ENCODE data around the gene IRAG1. TPM values are rescaled to one million over a fixed set of nuclear protein-coding genes. Genes with fewer than 3 reads are reported as not detected.

IRAG1 gene
- total RNA-seq, 2 experiments from 2014 or later, result not detected

- no peak for ATAC-seq
These were observed 29.6 kb downstream of the IRAG1 start for GRCh38 chr11:10663990-10664389.

GRCh38 chr11:10663365-10663764 lies 30.2 kb downstream of the IRAG1 start:
- intact Hi-C loops (cut with DNase I, micrococcal nuclease), result no loop called here
- Mint-ChIP-seq H3K27me3 (peaks cover 2% of the 10 kb centered on the region), H3K4me3 (no peak overlapping the region), H3K9me3 (ENCODE audit: low read depth) (no peaks in the 10 kb centered on the region), H3K36me3 (ENCODE audit: low read depth) (no peaks in the 10 kb centered on the region), H3K4me1 (peaks cover 10% of the 10 kb centered on the region), H3K27ac (no peak overlapping the region)
- DNase-seq (no peak), ATAC-seq (no peak)
- CTCF ChIA-PET, result interaction anchor here (0.6 to 6.1 kb wide), 2 partner anchors 9 to 196 kb away, joined by 3 to 30 read pairs; no protein-coding TSS in a partner anchor
- POLR2A ChIA-PET, result no interaction called here

More at GRCh38 chr11:10663990-10664389, 29.6 kb downstream of the IRAG1 start:
- H3K36me3 Mint-ChIP-seq (ENCODE audit: low read depth), result no peaks in the 10 kb centered on the region
- no peak overlapping the region for H3K27ac Mint-ChIP-seq
- H3K4me3 Mint-ChIP-seq, result no peak overlapping the region
- POLR2A ChIA-PET, result no interaction called here
- peaks cover 6% of the 10 kb centered on the region for H3K4me1 Mint-ChIP-seq
- H3K9me3 Mint-ChIP-seq (ENCODE audit: low read depth), result no peaks in the 10 kb centered on the region
- DNase-seq, result no peak
- CTCF ChIA-PET, result interaction anchor here (6.1 kb wide), 1 partner anchor 9 kb away, joined by 30 read pairs; no protein-coding TSS in a partner anchor
- intact Hi-C loops (cut with DNase I, micrococcal nuclease), result no loop called here
- peaks cover 2% of the 10 kb centered on the region for H3K27me3 Mint-ChIP-seq

- Mint-ChIP-seq H3K9me3 (ENCODE audit: low read depth) (no peaks in the 10 kb centered on the region), H3K4me3 (no peak overlapping the region), H3K27me3 (no peaks in the 10 kb centered on the region), H3K36me3 (ENCODE audit: low read depth) (no peaks in the 10 kb centered on the region), H3K27ac (no peak overlapping the region), H3K4me1 (peaks cover 24% of the 10 kb centered on the region)
- ChIA-PET POLR2A (interaction anchor here (0.7 kb wide), 1 partner anchor 46 kb away, joined by 3 read pairs; no protein-coding TSS in a partner anchor), CTCF (interaction anchor here (1.5 kb wide), 1 partner anchor 27 kb away, joined by 4 read pairs; no protein-coding TSS in a partner anchor)
- ATAC-seq (no peak), DNase-seq (no peak)
- intact Hi-C loops (cut with DNase I, micrococcal nuclease), result no loop called here
These were observed 33.2 kb downstream of the IRAG1 start for GRCh38 chr11:10660323-10660722.

GRCh38 chr11:10659339-10660216 lies 34.0 kb downstream of the IRAG1 start:
- Mint-ChIP-seq H3K9me3 (ENCODE audit: low read depth) (no peaks in the 10 kb centered on the region), H3K4me1 (peaks cover 24% of the 10 kb centered on the region), H3K27me3 (no peaks in the 10 kb centered on the region), H3K4me3 (no peak overlapping the region), H3K36me3 (ENCODE audit: low read depth) (no peaks in the 10 kb centered on the region), H3K27ac (no peak overlapping the region)
- POLR2A ChIA-PET, result interaction anchor here (0.7 kb wide), 1 partner anchor 47 kb away, joined by 3 read pairs; no protein-coding TSS in a partner anchor
- intact Hi-C loops (cut with DNase I, micrococcal nuclease), result no loop called here
- ATAC-seq, result peak; percentile 57
- DNase-seq, result peak; percentile 15
- CTCF ChIA-PET, result interaction anchor here (1.5 kb wide), 1 partner anchor 28 kb away, joined by 4 read pairs; no protein-coding TSS in a partner anchor

GRCh38 chr11:10658621-10659338 lies 34.8 kb downstream of the IRAG1 start:
- Mint-ChIP-seq H3K36me3 (ENCODE audit: low read depth) (no peaks in the 10 kb centered on the region), H3K9me3 (ENCODE audit: low read depth) (no peaks in the 10 kb centered on the region), H3K4me1 (peaks cover 24% of the 10 kb centered on the region), H3K4me3 (no peak overlapping the region), H3K27ac (no peak overlapping the region), H3K27me3 (no peaks in the 10 kb centered on the region)
- ChIA-PET POLR2A (no interaction called here), CTCF (interaction anchor here (1.1 to 1.6 kb wide), 2 partner anchors 113 to 252 kb away, joined by 3 read pairs; no protein-coding TSS in a partner anchor)
- no peak for ATAC-seq
- intact Hi-C loops (cut with DNase I, micrococcal nuclease), result no loop called here
- DNase-seq, result no peak

- no peak overlapping the region for H3K4me3 Mint-ChIP-seq
- peak; percentile 33 for DNase-seq
- ATAC-seq, result peak; percentile 72
- H3K9me3 Mint-ChIP-seq (ENCODE audit: low read depth), result no peaks in the 10 kb centered on the region
- intact Hi-C loops (cut with DNase I, micrococcal nuclease), result no loop called here
- H3K4me1 Mint-ChIP-seq, result peaks cover 24% of the 10 kb centered on the region
- H3K36me3 Mint-ChIP-seq (ENCODE audit: low read depth), result no peaks in the 10 kb centered on the region
- POLR2A ChIA-PET, result no interaction called here
- H3K27me3 Mint-ChIP-seq, result no peaks in the 10 kb centered on the region
- peak overlapping the region; percentile 21 for H3K27ac Mint-ChIP-seq
- CTCF ChIA-PET, result interaction anchor here (0.7 to 2.7 kb wide), 4 partner anchors 114 to 251 kb away, joined by 3 to 16 read pairs (median 3); partner anchors contain the start of gene RNF141
These were observed 36.0 kb downstream of the IRAG1 start for GRCh38 chr11:10657308-10658271.

GRCh38 chr11:10655943-10656576 lies 37.5 kb downstream of the IRAG1 start:
- intact Hi-C loops (cut with DNase I, micrococcal nuclease), result loop anchor here in 1 of 2 experiments (2.0 kb wide), 1 partner anchor 79 kb away; no protein-coding TSS in a partner anchor
- no peaks in the 10 kb centered on the region for H3K9me3 Mint-ChIP-seq (ENCODE audit: low read depth)
- no peaks in the 10 kb centered on the region for H3K36me3 Mint-ChIP-seq (ENCODE audit: low read depth)
- no peak for DNase-seq
- no peak overlapping the region for H3K4me3 Mint-ChIP-seq
- H3K27ac Mint-ChIP-seq, result no peak overlapping the region
- peaks cover 24% of the 10 kb centered on the region for H3K4me1 Mint-ChIP-seq
- ATAC-seq, result no peak
- ChIA-PET POLR2A (no interaction called here), CTCF (interaction anchor here (0.6 to 4.1 kb wide), 13 partner anchors 9 to 1551 kb away, joined by 3 to 30 read pairs (median 3); partner anchors contain the start of gene RNF141)
- H3K27me3 Mint-ChIP-seq, result no peaks in the 10 kb centered on the region

GRCh38 chr11:10655227-10655626 lies 38.3 kb downstream of the IRAG1 start:
- H3K4me3 Mint-ChIP-seq, result no peak overlapping the region
- H3K36me3 Mint-ChIP-seq (ENCODE audit: low read depth), result no peaks in the 10 kb centered on the region
- no peak overlapping the region for H3K27ac Mint-ChIP-seq
- intact Hi-C loops (cut with DNase I, micrococcal nuclease), result loop anchor here in 1 of 2 experiments (2.0 kb wide), 1 partner anchor 80 kb away; no protein-coding TSS in a partner anchor
- ChIA-PET CTCF (interaction anchor here (0.7 to 4.5 kb wide), 19 partner anchors 10 to 1288 kb away, joined by 3 to 30 read pairs (median 4); partner anchors contain the start of gene RNF141), POLR2A (no interaction called here)
- no peaks in the 10 kb centered on the region for H3K27me3 Mint-ChIP-seq
- no peaks in the 10 kb centered on the region for H3K9me3 Mint-ChIP-seq (ENCODE audit: low read depth)
- H3K4me1 Mint-ChIP-seq, result peaks cover 24% of the 10 kb centered on the region
- no peak for DNase-seq
- ATAC-seq, result no peak

GRCh38 chr11:10654811-10655150 lies 38.8 kb downstream of the IRAG1 start:
- no peaks in the 10 kb centered on the region for H3K27me3 Mint-ChIP-seq

More at GRCh38 chr11:10654811-10655150, 38.8 kb downstream of the IRAG1 start:
- Mint-ChIP-seq H3K36me3 (ENCODE audit: low read depth) (no peaks in the 10 kb centered on the region), H3K9me3 (ENCODE audit: low read depth) (no peaks in the 10 kb centered on the region), H3K27ac (no peak overlapping the region), H3K4me1 (peaks cover 23% of the 10 kb centered on the region), H3K4me3 (no peak overlapping the region)
- CTCF ChIA-PET, result interaction anchor here (0.6 to 4.5 kb wide), 17 partner anchors 11 to 1288 kb away, joined by 3 to 30 read pairs (median 5); partner anchors contain the start of gene RNF141
- DNase-seq (no peak), ATAC-seq (no peak)
- intact Hi-C loops (cut with DNase I, micrococcal nuclease), result loop anchor here (1.0 to 2.0 kb wide), 5 partner anchors 80 to 248 kb away; partner anchors contain the start of gene RNF141 (in 2 of the 2)
- POLR2A ChIA-PET, result no interaction called here

Data from activated CD4-positive, alpha-beta T cell treated with anti-CD3 and anti-CD28 coated beads for 36 hours (primary cell).